NCI-H2107 (cell line): ENCODE measurements around the gene TRAF1.

Experiments
- DNase-seq: peaks from one replicate; lab custom pipeline; 2025; lab: John Stamatoyannopoulos, UW

Gene TRAF1

GRCh38 chr9:120922404-120923195 is 4.0 kb downstream of the TRAF1 start:
- no peak for DNase-seq

GRCh38 chr9:120921661-120922181 is 4.9 kb downstream of the TRAF1 start:
- DNase-seq, result no peak

- DNase-seq, result no peak
Observed at GRCh38 chr9:120920806-120921178, 5.8 kb downstream of the TRAF1 start.

- no peak for DNase-seq
Observed at GRCh38 chr9:120919843-120920805, 6.5 kb downstream of the TRAF1 start.

DNA sequence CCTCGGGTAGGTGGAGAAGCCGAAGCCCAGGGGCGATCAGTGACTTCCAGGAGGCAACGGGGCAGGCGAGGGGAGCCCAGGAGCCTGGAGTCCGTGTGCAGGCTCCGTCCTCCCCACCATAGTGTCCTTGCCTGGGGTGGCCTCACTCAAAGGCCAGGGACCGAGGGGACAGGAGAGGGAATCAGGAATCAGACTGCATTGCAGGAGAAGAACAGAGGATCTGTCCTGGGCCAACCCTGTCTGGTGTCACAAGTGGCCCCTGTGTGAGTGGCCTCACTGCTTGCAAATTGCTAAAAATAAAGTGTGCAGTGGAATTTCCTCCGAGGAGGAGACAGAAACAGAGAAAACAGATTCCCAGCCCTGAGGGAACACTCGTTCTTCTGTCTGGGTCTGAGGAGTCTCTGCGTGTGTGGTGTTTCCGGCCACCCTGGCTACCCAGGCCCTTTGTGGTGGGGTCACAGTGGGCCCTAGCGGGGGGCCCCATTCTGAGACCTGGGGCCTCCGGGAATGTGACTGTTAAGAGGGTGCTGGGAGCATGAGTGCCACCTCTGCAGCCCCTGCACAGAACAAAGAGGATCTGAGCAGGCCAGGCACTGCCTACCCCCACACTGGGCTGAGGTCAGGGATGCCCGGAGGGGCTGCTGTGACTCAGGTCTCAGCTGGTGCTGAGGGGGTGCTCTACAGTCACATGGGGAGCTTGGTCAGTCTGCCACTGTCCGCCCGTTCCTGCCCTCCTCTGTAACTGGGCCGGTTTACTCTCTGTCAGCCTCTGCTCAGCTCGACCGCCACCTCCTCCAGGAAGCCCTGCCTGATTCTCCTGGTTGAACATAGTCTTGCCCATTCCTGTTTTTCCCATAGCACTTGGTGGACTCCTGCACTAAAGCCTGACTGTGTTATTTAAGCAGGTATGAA is 7.4 kb downstream of the TRAF1 start:
- no peak for DNase-seq

DNA sequence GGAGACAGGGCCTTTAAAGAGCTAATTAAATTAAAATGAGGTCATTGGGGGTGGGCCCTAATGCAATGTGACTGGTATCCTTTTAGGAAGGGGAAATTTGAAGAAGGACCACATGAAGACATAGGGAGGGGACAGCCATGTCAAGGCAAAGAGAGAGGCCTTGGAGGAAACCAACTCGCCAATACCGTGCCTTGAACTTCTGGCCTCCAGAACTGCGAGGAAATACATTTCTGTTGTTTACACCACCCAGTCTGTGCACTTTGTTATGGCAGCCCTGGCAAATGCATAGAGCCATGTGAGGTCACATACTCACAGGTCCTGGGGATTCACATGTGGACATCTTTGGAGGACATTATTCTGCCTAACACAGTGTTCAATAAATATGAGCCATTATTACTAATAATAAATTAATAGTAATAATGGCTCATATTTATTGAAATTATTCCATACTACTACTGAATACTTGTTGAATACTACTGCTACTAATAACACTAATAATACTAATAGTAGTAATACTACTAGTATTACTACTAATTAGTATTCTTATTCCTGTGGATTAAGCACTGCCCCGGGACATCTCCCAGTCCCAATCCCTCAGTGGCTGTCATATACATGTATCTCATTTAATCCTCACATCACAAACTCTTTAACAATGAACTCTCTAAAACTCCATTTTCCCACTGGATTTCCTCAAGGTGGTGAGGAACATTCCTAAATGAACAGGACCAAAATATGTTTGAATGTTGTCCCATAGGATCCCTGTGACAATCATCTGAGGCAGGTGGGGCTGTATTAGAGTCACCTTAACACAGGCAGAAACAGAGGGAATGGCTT is 8.4 kb downstream of the TRAF1 start:
- no peak for DNase-seq

- no peak for DNase-seq
Observed at GRCh38 chr9:120916991-120917880, 9.4 kb downstream of the TRAF1 start.

- no peak for DNase-seq
Observed at GRCh38 chr9:120916588-120916987, 10.0 kb downstream of the TRAF1 start.

DNA sequence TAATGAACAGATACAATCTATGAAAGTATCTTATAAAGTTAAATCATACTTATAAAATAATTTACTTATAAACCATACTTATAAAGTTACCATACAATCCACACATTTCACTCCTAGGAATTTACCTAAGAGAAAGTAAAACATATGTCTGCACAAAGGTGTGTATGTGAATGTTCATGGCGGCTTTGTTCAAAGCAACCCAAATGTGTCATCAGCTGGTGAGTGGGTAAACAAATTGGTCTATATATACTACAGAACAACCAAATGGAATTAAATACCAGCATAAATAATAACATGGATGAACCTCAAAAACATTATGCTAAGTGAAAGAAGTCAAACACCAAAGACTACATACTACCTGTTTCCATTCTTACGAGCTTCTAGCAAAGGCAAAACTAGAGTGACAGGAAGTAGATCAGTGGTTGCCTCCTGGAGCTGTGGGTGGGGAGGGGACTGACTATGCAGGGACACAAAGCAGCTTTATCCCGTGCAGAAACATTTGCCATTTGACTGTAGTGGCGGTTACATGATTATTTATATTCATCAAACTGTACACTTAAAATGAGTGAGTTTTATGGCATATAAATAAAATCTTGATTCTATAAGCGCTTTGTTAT is 10.6 kb downstream of the TRAF1 start:
- DNase-seq, result no peak

- no peak for DNase-seq
Observed at GRCh38 chr9:120914953-120915352, 11.6 kb downstream of the TRAF1 start.

DNA sequence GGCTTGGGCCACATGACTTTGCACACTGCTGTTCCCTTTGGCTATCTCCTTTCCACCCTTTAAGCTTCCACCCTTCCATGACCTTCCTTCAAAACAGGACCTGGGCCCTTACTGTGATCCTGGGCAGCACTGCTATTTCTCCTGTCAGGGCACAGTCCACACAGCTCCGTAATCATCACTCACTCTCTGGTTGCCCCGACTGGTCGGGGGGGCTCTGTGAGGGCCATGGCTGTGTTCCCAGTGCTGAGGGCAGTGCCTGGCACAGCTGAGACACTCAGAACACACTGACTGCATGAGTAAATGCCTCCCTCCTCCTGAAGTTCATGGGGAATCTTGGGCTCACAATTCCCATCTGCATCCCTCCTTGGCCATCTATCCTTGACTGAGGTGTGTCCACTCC is 12.2 kb downstream of the TRAF1 start:
- no peak for DNase-seq

DNA sequence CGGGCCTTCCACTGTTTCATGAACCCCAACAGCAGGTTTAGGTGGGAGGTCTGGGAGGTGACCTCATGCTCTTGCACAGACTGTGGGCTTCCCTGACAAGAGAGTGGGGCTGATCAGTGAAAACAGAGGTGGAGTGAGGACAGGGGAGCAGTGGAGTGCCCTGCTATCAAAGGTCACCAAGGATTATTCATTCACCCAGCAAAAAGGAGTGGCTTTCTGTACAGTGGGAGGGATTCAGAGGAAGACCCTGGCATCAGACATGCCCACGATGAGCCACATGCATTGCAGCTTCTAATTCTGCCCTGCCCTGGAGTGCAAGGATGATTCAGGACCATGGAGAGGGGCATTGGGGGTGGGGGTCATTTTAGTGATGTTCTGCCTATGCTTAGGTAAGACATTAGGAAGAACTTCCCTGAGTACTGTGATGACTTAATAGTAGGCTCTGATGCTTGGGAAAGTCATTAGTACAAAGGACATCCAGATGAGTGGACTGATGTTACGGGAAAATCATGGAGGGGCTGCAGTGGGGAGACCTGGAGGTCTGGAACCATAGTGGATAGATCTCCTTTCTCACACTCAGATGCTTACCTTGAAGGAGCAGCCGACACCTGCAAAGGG is 12.8 kb downstream of the TRAF1 start:
- no peak for DNase-seq

GRCh38 chr9:120912958-120913646 is 13.5 kb downstream of the TRAF1 start:
- DNase-seq, result no peak

DNA sequence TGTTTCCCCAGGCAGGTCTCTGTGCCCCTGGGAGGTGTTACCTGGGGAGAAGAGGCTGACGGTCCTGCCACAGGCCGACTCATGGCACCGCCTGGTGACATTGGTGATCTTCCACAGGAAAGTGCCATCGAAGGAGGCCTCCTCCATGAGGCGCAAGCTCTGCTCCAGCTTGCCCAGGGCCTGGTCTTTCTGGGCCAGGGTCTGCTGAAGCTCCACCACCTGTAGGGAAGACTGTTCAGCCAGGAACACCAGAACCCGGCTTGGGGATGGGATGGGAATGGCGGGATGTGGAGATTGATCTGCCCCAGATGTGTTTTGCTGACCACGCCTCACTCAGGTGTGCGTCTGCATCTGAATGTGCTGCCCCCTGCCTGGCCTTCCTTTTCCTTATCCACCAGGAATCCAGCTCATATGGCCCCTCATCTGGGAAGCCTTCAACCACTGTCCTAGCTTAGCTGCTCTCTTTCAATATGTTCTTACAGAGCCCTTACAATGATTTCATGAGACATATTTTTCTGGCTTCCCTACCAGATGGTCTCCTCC is 15.2 kb downstream of the TRAF1 start:
- no peak for DNase-seq

DNA sequence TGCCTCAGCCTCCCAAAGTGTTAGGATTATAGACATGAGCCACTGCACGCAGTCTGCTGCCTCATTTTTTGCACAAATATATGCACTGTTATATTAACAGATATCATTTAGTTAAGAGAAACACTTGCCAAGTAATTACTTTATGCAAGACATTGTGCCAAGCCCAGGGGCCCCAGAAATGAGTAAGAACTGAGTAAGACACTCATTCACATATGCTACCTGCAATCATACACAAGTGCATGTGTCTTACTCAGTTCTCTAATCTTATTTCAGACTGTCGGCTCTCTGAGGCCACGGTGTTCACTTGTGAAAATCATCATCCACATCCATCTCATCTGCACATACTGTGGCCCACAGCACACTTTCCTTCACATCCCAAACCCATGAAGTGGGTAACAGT is 16.0 kb downstream of the TRAF1 start:
- no peak for DNase-seq

GRCh38 chr9:120909904-120910303 is 16.7 kb downstream of the TRAF1 start:
- DNase-seq, result no peak

DNA sequence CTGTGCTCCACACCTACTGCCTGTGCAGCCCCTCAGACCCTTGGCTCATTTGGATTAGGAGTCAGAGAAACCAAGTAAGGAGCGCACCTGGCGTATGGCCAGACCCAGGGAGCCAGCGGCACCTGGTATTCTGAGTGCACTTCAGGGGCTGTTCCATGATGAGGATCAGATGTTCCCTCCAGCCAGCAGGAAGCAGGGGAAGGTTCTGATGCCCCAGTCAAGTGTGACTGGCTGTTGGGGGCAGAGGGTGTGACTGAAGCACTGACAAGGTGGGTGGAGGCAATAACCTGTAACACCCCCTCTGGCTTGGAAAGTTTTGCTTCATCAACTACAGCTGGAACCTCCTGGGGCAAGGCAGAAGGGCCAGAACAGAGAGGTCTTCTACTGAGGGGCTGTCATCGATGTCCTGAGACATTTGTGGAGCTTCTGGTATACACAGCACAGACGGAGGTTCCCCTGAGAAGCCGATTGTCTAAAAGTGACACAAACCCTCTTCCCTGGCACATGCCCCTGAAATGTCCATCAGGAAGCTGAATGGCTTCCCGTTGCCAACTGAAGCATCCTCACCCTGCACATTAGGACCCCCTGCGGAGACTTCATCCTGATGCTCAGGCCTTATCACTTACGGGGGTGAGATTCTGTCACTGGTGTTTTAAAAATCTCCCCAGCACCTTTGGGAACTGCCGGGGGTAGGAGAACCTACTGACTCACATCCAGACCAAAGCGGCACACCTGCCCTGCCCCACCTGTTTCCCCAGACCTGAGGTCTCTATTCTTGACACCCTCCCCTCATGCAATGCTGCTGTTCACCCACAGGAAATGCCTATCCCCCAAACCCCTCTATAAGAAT is 21.1 kb downstream of the TRAF1 start:
- DNase-seq, result no peak
